GM21717 (cell line): ENCODE data around the gene COMMD10.
A peak's percentile ranks its signal among the peaks of the same experiment; 100 is the strongest.

Source experiments
- ATAC-seq: cut with Tn5 transposase; IDR thresholded peaks from one replicate; pipeline ENCODE4 v1.9.1; 2021; ENCODE audit warnings: mild to moderate bottlenecking, moderate library complexity; ENCODE audit not compliant: unreplicated experiment

Gene COMMD10

GRCh38 chr5:116281309-116281708 is 196.5 kb downstream of the COMMD10 start:
- no peak for ATAC-seq

DNA sequence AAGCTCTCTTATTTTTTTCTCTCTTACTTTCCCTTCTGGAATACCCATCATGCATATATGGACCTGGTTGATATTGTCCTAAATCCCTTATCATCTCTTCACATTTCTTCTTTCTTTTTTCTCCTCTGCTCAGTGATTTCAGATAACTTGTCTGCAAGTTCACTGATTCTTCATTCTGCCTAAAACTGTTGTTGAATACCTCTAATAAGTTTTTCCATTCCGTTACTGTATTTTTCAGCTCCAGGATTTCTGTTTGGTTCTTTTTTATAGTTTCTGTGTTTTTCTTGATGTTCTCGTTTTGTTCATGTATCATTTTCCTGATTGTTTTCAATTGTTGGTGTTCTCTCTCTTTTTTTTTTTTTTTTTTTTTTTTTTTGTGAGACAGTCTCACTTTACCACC is 203.7 kb downstream of the COMMD10 start:
- ATAC-seq = no peak

DNA sequence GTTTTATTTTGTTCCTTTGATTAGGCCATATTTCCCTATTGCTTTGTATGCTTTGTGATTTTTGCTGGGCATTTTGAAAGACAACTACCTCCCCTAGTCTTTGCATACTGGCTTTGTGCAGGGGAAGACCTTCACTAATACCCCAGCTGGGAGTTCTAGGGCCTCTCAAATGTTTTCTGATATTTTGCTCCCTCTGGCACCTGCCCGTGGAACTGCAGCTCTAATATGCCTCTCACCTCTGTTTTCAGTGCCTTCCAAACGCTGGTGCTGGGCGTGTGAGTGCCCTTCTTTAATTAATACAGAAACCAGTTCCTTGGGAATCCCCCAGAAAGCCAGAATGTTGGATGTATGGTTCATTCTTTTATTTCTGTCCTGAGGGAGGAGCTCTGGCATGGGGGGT is 204.5 kb downstream of the COMMD10 start:
- no peak for ATAC-seq

DNA sequence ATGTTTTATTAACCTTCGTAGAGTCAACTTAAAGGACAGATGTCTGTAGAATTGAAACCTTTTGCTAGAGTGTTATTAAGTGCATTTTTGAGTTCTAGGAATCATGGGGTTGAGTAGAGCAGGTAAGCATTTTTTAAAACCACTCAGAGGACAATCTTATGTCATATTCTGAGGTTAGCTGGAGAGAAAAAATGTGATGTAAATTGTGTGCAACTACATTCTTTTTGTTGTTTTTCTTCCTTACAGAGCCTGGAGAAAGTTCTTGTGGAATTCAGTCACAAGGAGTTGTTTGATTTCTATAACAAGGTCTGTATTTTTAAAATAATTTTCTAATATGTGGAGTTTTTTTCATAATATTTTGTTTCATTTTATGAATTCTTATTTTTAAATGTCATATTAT is 206.4 kb downstream of the COMMD10 start:
- ATAC-seq = no peak

DNA sequence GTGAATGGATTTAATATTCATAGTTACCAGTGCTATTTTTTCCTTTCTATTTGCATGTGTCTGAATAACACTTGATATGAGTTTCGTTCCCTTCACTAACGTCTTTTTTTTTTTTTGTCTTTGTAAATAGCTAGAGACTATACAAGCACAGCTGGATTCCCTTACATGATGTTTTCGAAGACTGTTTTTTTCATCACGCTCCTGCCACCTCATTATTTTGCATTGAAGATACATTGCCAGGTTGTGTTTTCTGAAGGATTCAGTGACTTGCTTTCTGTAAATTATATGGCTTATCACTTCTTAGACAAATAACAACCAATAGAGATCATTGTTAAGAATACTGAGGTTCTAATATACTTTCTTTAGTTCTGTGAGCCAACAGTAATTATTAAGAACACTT is 207.5 kb downstream of the COMMD10 start:
- no peak for ATAC-seq

DNA sequence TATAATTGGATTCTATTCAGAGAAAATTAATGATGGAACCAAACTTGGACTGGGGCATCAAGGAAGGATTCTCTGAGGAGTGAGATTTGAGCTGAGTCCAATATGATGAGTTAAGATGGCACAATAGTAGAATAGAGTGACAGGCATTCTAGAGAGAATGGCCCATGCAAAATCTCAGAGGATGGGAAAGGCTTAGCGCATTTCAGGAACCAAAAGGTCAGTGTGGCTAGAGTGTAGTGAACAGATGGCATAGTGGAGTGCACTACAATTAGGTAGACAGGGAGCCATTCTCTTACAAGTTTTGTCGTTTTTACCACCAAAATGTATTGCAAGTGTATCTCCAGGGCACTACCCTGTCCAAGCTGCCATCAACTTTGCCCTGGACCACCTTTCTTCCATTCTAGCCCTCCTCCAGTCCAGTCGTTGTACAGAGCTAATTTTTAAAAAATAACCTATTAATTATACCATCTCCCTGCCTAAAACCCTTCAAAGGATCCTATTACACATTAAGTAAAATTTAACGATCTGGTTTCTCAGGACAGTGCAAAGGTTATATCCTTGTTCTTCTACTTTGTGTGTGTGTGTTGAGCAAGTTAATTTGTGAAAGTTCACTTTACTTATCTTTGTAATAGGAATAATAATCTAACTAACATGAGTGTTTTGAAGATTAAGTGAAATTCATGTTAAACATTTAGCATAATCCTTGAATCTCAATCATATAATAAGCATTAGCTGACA is 211.7 kb downstream of the COMMD10 start:
- ATAC-seq = no peak

GRCh38 chr5:116297296-116297814 is 212.5 kb downstream of the COMMD10 start:
- ATAC-seq = no peak

- ATAC-seq = no peak
Observed at GRCh38 chr5:116299746-116300640, 215.2 kb downstream of the COMMD10 start.

- no peak for ATAC-seq
Observed at GRCh38 chr5:116301110-116301509, 216.3 kb downstream of the COMMD10 start.

GRCh38 chr5:116303340-116303739 is 218.5 kb downstream of the COMMD10 start:
- ATAC-seq = no peak

- ATAC-seq = no peak
Observed at GRCh38 chr5:116303810-116304209, 219.0 kb downstream of the COMMD10 start.

- ATAC-seq = no peak
Observed at GRCh38 chr5:116305899-116306298, 221.1 kb downstream of the COMMD10 start.

GRCh38 chr5:116306846-116307245 is 222.0 kb downstream of the COMMD10 start:
- no peak for ATAC-seq

- no peak for ATAC-seq
Observed at GRCh38 chr5:116308391-116308790, 223.6 kb downstream of the COMMD10 start.

DNA sequence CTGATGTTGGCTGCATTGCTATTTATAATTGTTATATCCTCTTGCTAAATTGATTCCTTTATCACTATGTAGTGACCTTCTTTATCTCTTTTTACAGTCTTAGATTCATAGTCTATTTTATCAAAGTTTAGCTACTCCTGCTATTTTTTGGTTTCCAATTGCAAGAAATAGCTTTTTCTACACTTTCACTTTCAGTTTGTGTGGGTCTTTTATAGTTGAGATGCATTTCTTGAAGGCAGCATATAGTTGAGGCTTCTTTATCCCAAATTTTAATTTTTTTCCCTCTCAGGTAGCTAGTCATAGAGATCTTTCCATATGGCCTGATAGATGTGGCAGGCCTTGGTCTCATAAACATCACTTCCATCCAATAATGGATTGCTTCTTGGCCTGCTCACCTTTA is 228.5 kb downstream of the COMMD10 start:
- no peak for ATAC-seq

DNA sequence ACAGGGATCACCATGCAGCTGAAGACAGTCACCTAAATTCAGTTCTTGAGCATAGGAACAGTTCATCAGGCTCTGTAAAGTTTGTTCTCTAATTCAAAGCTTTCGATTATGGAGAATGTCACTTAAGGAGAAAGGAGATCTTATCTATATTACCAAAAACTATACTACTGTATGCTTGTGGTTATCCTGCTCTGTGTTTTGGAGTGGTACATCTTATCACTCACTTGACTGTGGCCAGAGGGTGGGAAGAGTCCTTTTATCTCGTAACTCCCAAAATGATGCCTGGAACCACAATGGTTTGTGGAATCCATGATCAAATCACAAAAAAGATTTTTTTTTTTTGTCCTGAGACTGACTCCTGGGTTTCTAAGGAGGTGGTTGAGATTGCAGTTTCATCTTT is 230.7 kb downstream of the COMMD10 start:
- ATAC-seq = no peak

- no peak for ATAC-seq
Observed at GRCh38 chr5:116318091-116318854, 233.4 kb downstream of the COMMD10 start.

GRCh38 chr5:116320486-116320885 is 235.7 kb downstream of the COMMD10 start:
- no peak for ATAC-seq

DNA sequence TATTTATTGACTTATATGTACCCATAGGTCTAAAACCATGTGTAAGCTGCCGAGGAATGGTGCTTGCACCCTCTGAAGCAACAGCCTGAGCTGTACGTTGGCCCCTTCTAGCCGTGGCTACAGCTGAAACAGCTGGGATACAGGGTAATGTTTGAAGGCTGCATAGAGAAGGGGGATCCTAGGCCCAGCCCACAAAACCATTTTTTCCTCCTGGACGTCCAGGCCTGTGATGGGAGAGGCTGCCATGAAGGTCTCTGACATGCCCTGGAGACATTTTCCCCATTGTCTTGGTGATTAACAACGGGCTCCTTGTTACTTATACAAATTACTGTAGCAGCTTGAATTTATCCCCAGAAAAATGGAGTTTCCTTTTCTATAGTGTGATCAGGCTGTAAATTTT is 244.7 kb downstream of the COMMD10 start:
- ATAC-seq = no peak

- peak; percentile 78 for ATAC-seq
Observed at GRCh38 chr5:116340799-116341198, 256.0 kb downstream of the COMMD10 start.
